Measurements from ENCODE around the gene SVOPL.

- TF ChIP-seq SP1 (IDR thresholded peaks at IDR 0.05): no peak
- no peak for TF ChIP-seq CTCF (IDR thresholded peaks at IDR 0.05; ENCODE audit: low read depth, low read length, missing input control)
- no peak for TF ChIP-seq FOXA1 (IDR thresholded peaks at IDR 0.05)
- TF ChIP-seq RAD21 (IDR thresholded peaks at IDR 0.05): no peak
- no peak for TF ChIP-seq TAF1 (conservative IDR thresholded peaks at IDR 0.05)
- no peak for TF ChIP-seq MAX (IDR thresholded peaks at IDR 0.05)
- no peak for TF ChIP-seq GABPA (IDR thresholded peaks at IDR 0.05 in 1 of 2, conservative IDR thresholded peaks at IDR 0.05 in 1 of 2)
- TF ChIP-seq ATF3 (IDR thresholded peaks at IDR 0.05): no peak
- TF ChIP-seq JUND (IDR thresholded peaks at IDR 0.05): no peak
- no peak for TF ChIP-seq ZBTB33 (IDR thresholded peaks at IDR 0.05)
These were observed 12.0 kb upstream of the SVOPL start for GRCh38 chr7:138713191-138713590.

Measured in liver (tissue), 3 donors.